22Rv1 (cell line): Measurements from ENCODE around the gene POU5F1.
"Not testable (repeated sequence)": the region's sequence is repeated elsewhere in the genome, so short reads cannot be mapped to it uniquely, and the experiment has no call there.

Source experiments
- CTCF ChIP-seq: fragments of 450-650 bp; IDR thresholded peaks from 2 replicates; pipeline ENCODE4 v1.5.1; 2017; ENCODE audit warnings: mild to moderate bottlenecking
- ZFX ChIP-seq: fragments of 450-650 bp; IDR thresholded peaks from 2 replicates; pipeline ENCODE4 v1.6.1; 2017; ENCODE audit warnings: antibody characterized with exemption, borderline replicate concordance

DNA sequence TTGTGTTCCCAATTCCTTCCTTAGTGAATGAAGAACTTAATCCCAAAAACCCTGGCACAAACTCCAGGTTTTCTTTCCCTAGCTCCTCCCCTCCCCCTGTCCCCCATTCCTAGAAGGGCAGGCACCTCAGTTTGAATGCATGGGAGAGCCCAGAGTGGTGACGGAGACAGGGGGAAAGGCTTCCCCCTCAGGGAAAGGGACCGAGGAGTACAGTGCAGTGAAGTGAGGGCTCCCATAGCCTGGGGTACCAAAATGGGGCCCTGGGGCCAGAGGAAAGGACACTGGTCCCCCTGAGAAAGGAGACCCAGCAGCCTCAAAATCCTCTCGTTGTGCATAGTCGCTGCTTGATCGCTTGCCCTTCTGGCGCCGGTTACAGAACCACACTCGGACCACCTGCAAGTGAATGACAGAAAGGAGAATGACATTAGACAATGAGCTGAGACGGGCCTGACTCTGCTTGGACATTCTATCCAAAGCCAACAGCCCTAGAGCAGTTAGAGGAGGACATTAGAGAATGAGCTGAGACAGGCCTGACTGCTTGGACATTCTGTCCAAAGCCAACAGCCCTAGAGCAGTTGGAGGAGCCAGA is 5.9 kb downstream of the POU5F1 start:
- TF ChIP-seq CTCF, ZFX: not testable (repeated sequence)
